HG03039 (cell line): ENCODE results near the gene STON1.
"Not testable (repeated sequence)": the region's sequence is repeated elsewhere in the genome, so short reads cannot be mapped to it uniquely, and the experiment has no call there.

Experiments
- ATAC-seq: cut with Tn5 transposase; IDR thresholded peaks from one replicate; pipeline ENCODE4 v1.9.1; 2021; ENCODE audit warnings: mild to moderate bottlenecking, moderate library complexity; ENCODE audit not compliant: unreplicated experiment

Gene STON1

GRCh38 chr2:48613211-48613610, 83.3 kb downstream of the STON1 start:
- no peak for ATAC-seq

- not testable (repeated sequence) for ATAC-seq
Measured at GRCh38 chr2:48614581-48614980, 84.6 kb downstream of the STON1 start.

- ATAC-seq: no peak
Measured at GRCh38 chr2:48617618-48618017, 87.7 kb downstream of the STON1 start, which contains the start of gene GTF2A1L. GTF2A1L (plus strand) TSS chr2:48617856; CDS start chr2:48617875, 19 bp downstream.

GRCh38 chr2:48619526-48619925, 89.6 kb downstream of the STON1 start:
- ATAC-seq: no peak

GRCh38 chr2:48620604-48621003, 90.7 kb downstream of the STON1 start:
- ATAC-seq: no peak

- ATAC-seq: not testable (repeated sequence)
Measured at GRCh38 chr2:48622691-48623090, 92.7 kb downstream of the STON1 start.

GRCh38 chr2:48624696-48625095, 94.7 kb downstream of the STON1 start:
- ATAC-seq: no peak

- no peak for ATAC-seq
Measured at GRCh38 chr2:48626047-48626446, 96.1 kb downstream of the STON1 start.

- ATAC-seq: no peak
Measured at GRCh38 chr2:48633143-48633542, 103.2 kb downstream of the STON1 start.

GRCh38 chr2:48635786-48636185, 105.8 kb downstream of the STON1 start:
- no peak for ATAC-seq

- no peak for ATAC-seq
Measured at GRCh38 chr2:48638261-48638660, 108.3 kb downstream of the STON1 start.
